K562 (cell line): Measurements from ENCODE around the gene DGKB.

Source experiments
- CEBPB ChIP-seq: fragments of 450-650 bp; IDR thresholded peaks from 2 replicates; pipeline ENCODE4 v1.6.1; 2016; ENCODE audit warnings: missing genetic modification characterization, missing compliant biosample characterization
- CHD1 ChIP-seq: fragments of 200-600 bp; sonication (generic); IDR thresholded peaks from one replicate; pipeline ENCODE4 v1.6.1; 2012; ENCODE audit warnings: mild to moderate bottlenecking, moderate library complexity, low read length, inconsistent platforms
- KAT8 ChIP-seq: fragments of 450-650 bp; IDR thresholded peaks from 2 replicates; pipeline ENCODE4 v1.6.1; 2016; ENCODE audit warnings: low read depth, mild to moderate bottlenecking
- KLF10 ChIP-seq: fragments of 250-450 bp; sonication (Bioruptor Pico); IDR thresholded peaks from 2 replicates; pipeline ENCODE4 v1.6.1; 2021; ENCODE audit warnings: matching md5 sums
- NFIC ChIP-seq: fragments of 450-650 bp; IDR thresholded peaks from 2 replicates; pipeline ENCODE4 v1.6.1; 2017; ENCODE audit warnings: mild to moderate bottlenecking, inconsistent platforms
- RFX7 ChIP-seq: fragments of 250-450 bp; sonication (Bioruptor Pico); IDR thresholded peaks from 2 replicates; pipeline ENCODE4 v1.5.1; 2021; ENCODE audit warnings: mild to moderate bottlenecking
- SRF ChIP-seq, 2 experiments: fragments of 250-450, 450-650 bp in 1 of 2; sonication (Bioruptor Pico) in 1 of 2; sonication (generic) in 1 of 2; formaldehyde crosslinking; IDR thresholded peaks; 2 replicates each; pipeline versions ENCODE4 v1.5.0 to v1.5.1; 2020 to 2022; ENCODE audit warnings: mild to moderate bottlenecking in 1 of 2, missing genetic modification reagents in 1 of 2
- TBP ChIP-seq: optimal IDR thresholded peaks from 2 replicates; pipeline ENCODE3; 2011; ENCODE audit warnings: low read depth, low read length, improper control_type of control experiment
- TF ChIP-seq, protein P1 (sequence below): sonication (generic); formaldehyde crosslinking; IDR thresholded peaks from 2 replicates; pipeline ENCODE4 v1.8.0; 2022; ENCODE audit warnings: missing genetic modification reagents, mild to moderate bottlenecking, borderline replicate concordance
- TF ChIP-seq, protein P2 (sequence below): sonication (generic); formaldehyde crosslinking; IDR thresholded peaks from 2 replicates; pipeline ENCODE4 v1.9.0; 2022; ENCODE audit warnings: mild to moderate bottlenecking, missing genetic modification reagents
- TF ChIP-seq, protein P3 (sequence below), 2 experiments: IDR thresholded peaks; 2 replicates each; pipeline ENCODE4 v1.6.1; 2011; ENCODE audit warnings: borderline replicate concordance in 1 of 2, control low read depth in 1 of 2, low read depth in 1 of 2, low read length in 1 of 2, mild to moderate bottlenecking in 1 of 2, mixed read lengths in 1 of 2, moderate library complexity in 1 of 2; ENCODE audit not compliant: insufficient read depth in 1 of 2, insufficient read length in 1 of 2, poor library complexity in 1 of 2, severe bottlenecking in 1 of 2; ENCODE audit errors: extremely low read depth in 1 of 2
- TF ChIP-seq, protein P4 (sequence below), 3 experiments: IDR thresholded peaks in 2 of 3; conservative IDR thresholded peaks in 1 of 3; 2 replicates each; pipeline ENCODE4 v1.5.1; 2011 to 2012; ENCODE audit warnings: low read length in 3 of 3, mild to moderate bottlenecking in 3 of 3, control low read depth in 2 of 3, improper control_type of control experiment in 1 of 3, inconsistent platforms in 1 of 3, low read depth in 1 of 3, mixed read lengths in 1 of 3, moderate library complexity in 1 of 3; ENCODE audit not compliant: insufficient read depth in 2 of 3

DNA sequence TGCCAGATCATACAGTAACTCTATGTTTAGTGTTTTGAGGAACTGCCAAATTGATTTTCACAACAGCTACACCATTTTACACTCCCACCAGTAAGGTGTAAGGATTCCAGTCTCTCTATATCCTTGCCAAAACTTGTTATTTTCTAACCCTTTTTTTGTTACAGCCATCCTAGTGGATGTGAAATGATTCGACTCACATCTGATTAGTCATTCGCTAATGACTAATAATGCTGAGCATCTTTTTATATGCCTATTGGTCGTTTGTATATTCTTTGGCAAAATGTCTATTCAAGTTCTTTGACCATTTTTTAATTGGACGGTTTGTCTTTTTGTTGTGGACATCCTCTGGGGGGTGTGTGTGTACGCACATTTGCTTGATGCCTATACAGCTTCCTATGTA lies 142.8 kb downstream of the DGKB start:
- TF ChIP-seq KAT8 = no peak
- TF ChIP-seq, protein P1, sequence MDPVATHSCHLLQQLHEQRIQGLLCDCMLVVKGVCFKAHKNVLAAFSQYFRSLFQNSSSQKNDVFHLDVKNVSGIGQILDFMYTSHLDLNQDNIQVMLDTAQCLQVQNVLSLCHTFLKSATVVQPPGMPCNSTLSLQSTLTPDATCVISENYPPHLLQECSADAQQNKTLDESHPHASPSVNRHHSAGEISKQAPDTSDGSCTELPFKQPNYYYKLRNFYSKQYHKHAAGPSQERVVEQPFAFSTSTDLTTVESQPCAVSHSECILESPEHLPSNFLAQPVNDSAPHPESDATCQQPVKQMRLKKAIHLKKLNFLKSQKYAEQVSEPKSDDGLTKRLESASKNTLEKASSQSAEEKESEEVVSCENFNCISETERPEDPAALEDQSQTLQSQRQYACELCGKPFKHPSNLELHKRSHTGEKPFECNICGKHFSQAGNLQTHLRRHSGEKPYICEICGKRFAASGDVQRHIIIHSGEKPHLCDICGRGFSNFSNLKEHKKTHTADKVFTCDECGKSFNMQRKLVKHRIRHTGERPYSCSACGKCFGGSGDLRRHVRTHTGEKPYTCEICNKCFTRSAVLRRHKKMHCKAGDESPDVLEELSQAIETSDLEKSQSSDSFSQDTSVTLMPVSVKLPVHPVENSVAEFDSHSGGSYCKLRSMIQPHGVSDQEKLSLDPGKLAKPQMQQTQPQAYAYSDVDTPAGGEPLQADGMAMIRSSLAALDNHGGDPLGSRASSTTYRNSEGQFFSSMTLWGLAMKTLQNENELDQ (CRISPR knock-in tag) = no peak
- TF ChIP-seq NFIC = no peak
- TF ChIP-seq SRF (CRISPR knock-in tag; IDR thresholded peaks at IDR 0.05) = no peak
- TF ChIP-seq, protein P2, sequence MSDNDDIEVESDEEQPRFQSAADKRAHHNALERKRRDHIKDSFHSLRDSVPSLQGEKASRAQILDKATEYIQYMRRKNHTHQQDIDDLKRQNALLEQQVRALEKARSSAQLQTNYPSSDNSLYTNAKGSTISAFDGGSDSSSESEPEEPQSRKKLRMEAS (CRISPR knock-in tag) = no peak
- no peak for TF ChIP-seq RFX7 (CRISPR knock-in tag)
- TF ChIP-seq, protein P3, sequence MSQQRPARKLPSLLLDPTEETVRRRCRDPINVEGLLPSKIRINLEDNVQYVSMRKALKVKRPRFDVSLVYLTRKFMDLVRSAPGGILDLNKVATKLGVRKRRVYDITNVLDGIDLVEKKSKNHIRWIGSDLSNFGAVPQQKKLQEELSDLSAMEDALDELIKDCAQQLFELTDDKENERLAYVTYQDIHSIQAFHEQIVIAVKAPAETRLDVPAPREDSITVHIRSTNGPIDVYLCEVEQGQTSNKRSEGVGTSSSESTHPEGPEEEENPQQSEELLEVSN (IDR thresholded peaks at IDR 0.05; ENCODE audit: borderline replicate concordance in 1 of 2, extremely low read depth in 1 of 2, insufficient read depth in 1 of 2, insufficient read length in 1 of 2, low read depth in 1 of 2, low read length in 1 of 2, poor library complexity in 1 of 2, severe bottlenecking in 1 of 2) = no peak
- TF ChIP-seq, protein P4, sequence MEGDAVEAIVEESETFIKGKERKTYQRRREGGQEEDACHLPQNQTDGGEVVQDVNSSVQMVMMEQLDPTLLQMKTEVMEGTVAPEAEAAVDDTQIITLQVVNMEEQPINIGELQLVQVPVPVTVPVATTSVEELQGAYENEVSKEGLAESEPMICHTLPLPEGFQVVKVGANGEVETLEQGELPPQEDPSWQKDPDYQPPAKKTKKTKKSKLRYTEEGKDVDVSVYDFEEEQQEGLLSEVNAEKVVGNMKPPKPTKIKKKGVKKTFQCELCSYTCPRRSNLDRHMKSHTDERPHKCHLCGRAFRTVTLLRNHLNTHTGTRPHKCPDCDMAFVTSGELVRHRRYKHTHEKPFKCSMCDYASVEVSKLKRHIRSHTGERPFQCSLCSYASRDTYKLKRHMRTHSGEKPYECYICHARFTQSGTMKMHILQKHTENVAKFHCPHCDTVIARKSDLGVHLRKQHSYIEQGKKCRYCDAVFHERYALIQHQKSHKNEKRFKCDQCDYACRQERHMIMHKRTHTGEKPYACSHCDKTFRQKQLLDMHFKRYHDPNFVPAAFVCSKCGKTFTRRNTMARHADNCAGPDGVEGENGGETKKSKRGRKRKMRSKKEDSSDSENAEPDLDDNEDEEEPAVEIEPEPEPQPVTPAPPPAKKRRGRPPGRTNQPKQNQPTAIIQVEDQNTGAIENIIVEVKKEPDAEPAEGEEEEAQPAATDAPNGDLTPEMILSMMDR (IDR thresholded peaks at IDR 0.05 in 2 of 3, conservative IDR thresholded peaks at IDR 0.05 in 1 of 3; ENCODE audit: insufficient read depth in 2 of 3, low read depth in 1 of 3, low read length in 3 of 3) = no peak
- no peak for TF ChIP-seq CEBPB (tag)
- no peak for TF ChIP-seq TBP
- TF ChIP-seq KLF10 (CRISPR knock-in tag) = no peak
- TF ChIP-seq CHD1 = no peak
